CD4-positive, alpha-beta memory T cell (primary cell): ENCODE data around the gene NRCAM. TPM values are rescaled to one million over a fixed set of nuclear protein-coding genes. Genes with fewer than 3 reads are reported as not detected.

Source experiments
- CTCF ChIA-PET: fragments of 350-600 bp; sonication (Branson Sonifier 250); formaldehyde crosslinking; loops from one replicate; lab custom pipeline; 2021; ENCODE audit warnings: inconsistent platforms; ENCODE audit not compliant: partially characterized antibody; lab: Charles Lee
- POLR2A ChIA-PET: fragments of 350-600 bp; sonication (Branson Sonifier 250); formaldehyde crosslinking; loops from one replicate; lab custom pipeline; 2021; ENCODE audit not compliant: partially characterized antibody; lab: Charles Lee
- DNase-seq, 5 donors: peaks; one replicate each; pipeline versions ENCODE4 v3.0.0 to v3.0.0-alpha.2; 2020 to 2022; ENCODE audit warnings: mixed read lengths in 1 of 5
- H3K27ac ChIP-seq: one replicate; pipeline ENCODE4 v1.7.0; 2013; ENCODE audit warnings: low read depth, low read length
- H3K27me3 ChIP-seq: 2 replicates; pipeline ENCODE4 v1.7.0; 2013; ENCODE audit warnings: mild to moderate bottlenecking, low read length, moderate library complexity; ENCODE audit not compliant: insufficient read depth
- H3K36me3 ChIP-seq: 2 replicates; pipeline ENCODE4 v1.7.0; 2013; ENCODE audit warnings: mild to moderate bottlenecking, low read length, moderate library complexity; ENCODE audit not compliant: insufficient read depth
- H3K4me1 ChIP-seq: 2 replicates; pipeline ENCODE4 v1.7.0; 2013; ENCODE audit warnings: mild to moderate bottlenecking, low read length, moderate library complexity; ENCODE audit not compliant: insufficient read depth
- H3K4me3 ChIP-seq, 2 donors: one replicate each; pipeline ENCODE4 v1.7.0; 2013; ENCODE audit warnings: low read length in 2 of 2, mild to moderate bottlenecking in 1 of 2
- H3K9me3 ChIP-seq, 2 donors: one replicate each; pipeline ENCODE4 v1.7.0; 2013; ENCODE audit warnings: low read length in 2 of 2, control low read depth in 1 of 2; ENCODE audit not compliant: control insufficient read depth in 1 of 2
- H3K27ac Mint-ChIP-seq, 7 donors: one replicate each; pipeline ENCODE4 v1.8.0; 2020 to 2021; ENCODE audit warnings: mixed read lengths in 7 of 7, mild to moderate bottlenecking in 6 of 7, inconsistent platforms in 3 of 7, moderate library complexity in 3 of 7
- H3K27me3 Mint-ChIP-seq, 2 donors: one replicate each; pipeline ENCODE4 v1.8.0; 2020 to 2021; ENCODE audit warnings: mixed read lengths in 2 of 2
- H3K36me3 Mint-ChIP-seq, 2 donors: one replicate each; pipeline ENCODE4 v1.8.0; 2020 to 2021; ENCODE audit warnings: mixed read lengths in 2 of 2, inconsistent platforms in 1 of 2, mild to moderate bottlenecking in 1 of 2
- H3K4me1 Mint-ChIP-seq, 4 donors: one replicate each; pipeline ENCODE4 v1.8.0; 2020 to 2021; ENCODE audit warnings: mixed read lengths in 4 of 4, mild to moderate bottlenecking in 1 of 4
- H3K4me3 Mint-ChIP-seq, 8 donors: one replicate each; pipeline ENCODE4 v1.8.0; 2020 to 2021; ENCODE audit warnings: mixed read lengths in 8 of 8, mild to moderate bottlenecking in 7 of 8, moderate library complexity in 6 of 8, inconsistent platforms in 3 of 8
- H3K9me3 Mint-ChIP-seq, 8 donors: one replicate each; pipeline ENCODE4 v1.8.0; 2020 to 2021; ENCODE audit warnings: mixed read lengths in 8 of 8, mild to moderate bottlenecking in 5 of 8, inconsistent platforms in 3 of 8, moderate library complexity in 1 of 8
- intact Hi-C: fragments of 100-400 bp; cut with micrococcal nuclease; formaldehyde crosslinking; loops from one replicate; pipeline ENCODE4 v1.15.1; 2023
- polyA plus RNA-seq, 2 donors: library from polyadenylated mRNA; unstranded; fragments of 300-500 nt; fragmentation: Illumina TruSeq; gene quantifications; one replicate each; pipeline ENCODE4 v1.2.3, GENCODE V29; 2021
- total RNA-seq, 2 experiments: library from RNA; stranded (reverse); gene quantifications; one replicate each; pipeline ENCODE4 v1.2.3, GENCODE V29; 2021

NRCAM gene
- total and polyA plus RNA-seq, 4 experiments from 2014 or later = 0.22 to 0.41 (median 0.32) TPM; not detected in 1

DNA sequence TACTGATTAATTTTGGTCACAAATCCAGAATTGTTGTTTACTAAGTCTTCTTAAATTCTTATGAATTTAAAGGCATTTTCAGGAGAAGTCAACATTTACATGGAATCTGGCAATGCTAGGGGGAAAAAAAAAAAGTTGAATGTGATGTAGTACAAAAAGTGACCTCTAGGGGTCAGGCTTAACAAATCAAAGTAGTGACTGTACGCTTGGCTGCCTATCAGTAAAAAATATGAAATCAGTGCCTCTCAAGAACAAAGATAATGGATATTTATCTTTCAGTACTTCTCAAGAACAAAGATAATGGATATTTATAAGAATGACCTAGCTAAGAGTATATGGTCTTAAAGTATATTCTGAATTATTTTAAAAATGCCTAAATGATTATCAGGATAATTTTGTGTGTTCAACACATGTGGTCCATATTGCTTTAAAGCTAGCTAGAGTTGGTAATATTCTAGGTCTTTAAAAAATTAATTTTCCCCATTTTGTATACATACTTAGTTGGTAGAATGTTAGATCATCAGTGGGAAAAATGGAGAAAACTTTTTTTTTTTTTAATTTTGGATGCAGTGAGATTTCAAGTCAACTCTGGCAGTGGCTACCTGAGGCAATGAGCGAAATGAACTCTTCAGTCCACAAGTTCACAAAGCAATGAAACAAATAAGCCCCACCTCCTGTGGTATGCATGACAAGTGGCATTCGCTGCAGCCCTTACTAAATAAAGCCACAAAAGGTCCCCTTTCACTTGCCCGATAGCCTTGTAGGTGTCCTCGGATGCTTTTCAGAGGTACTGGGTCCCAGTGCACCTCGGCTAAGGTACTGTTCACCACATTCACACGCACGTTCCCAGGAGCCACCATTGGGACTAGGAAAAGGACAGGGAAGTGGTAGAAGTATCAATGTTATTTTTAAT lies 274.9 kb downstream of the NRCAM start:
- Mint-ChIP-seq H3K36me3 (no peaks in the 10 kb centered on the region), H3K4me1 (no peaks in the 10 kb centered on the region), H3K27me3 (peaks cover under 1 to 8% of the 10 kb centered on the region in 2 donors), H3K4me3 (no peak overlapping the region), H3K27ac (no peak overlapping the region), H3K9me3 (peaks cover 0 to 2% (median 0%) of the 10 kb centered on the region in 8 donors)
- POLR2A ChIA-PET = no interaction called here
- CTCF ChIA-PET = interaction anchor here (0.7 to 0.9 kb wide), 2 partner anchors 315 to 318 kb away, joined by 3 to 4 read pairs; no protein-coding TSS in a partner anchor
- DNase-seq = peak in 4 of 5 donors; percentile 26 to 39 (median 32)
- Histone ChIP-seq H3K27me3 (no peaks in the 10 kb centered on the region), H3K4me1 (no peaks in the 10 kb centered on the region), H3K4me3 (no peak overlapping the region), H3K27ac (no peak overlapping the region), H3K9me3 (no peaks in the 10 kb centered on the region), H3K36me3 (no peaks in the 10 kb centered on the region)
- intact Hi-C loops = no loop called here

DNA sequence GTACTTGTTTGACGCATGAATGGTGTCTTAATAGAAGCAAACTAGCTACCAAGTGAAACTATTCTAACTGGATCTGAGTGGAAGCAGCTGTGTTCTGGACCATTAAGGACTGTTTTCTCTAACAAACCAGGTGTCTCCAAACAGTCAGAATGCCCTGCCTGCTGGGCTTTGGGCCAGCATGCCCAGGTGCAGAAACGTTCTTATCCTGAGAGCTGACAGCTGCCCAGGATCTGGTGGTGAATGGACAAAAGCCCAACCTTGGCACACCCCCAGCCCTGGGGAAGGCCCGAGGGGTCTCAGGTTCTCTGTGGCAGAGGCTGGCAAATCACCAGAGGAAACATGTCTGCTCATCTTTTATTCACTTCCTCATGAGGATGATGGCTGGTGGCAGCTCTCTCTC lies 277.8 kb downstream of the NRCAM start:
- H3K9me3 ChIP-seq = no peaks in the 10 kb centered on the region
- no peaks in the 10 kb centered on the region for H3K27me3 ChIP-seq
- no peak overlapping the region for H3K4me3 ChIP-seq
- ChIA-PET POLR2A (no interaction called here), CTCF (interaction anchor here (1.2 to 1.5 kb wide), 2 partner anchors 13 to 14 kb away, joined by 3 read pairs; no protein-coding TSS in a partner anchor)
- Mint-ChIP-seq H3K27me3 (peaks cover 0 to 8% of the 10 kb centered on the region in 2 donors), H3K27ac (no peak overlapping the region), H3K9me3 (peaks cover 0 to 2% (median 0%) of the 10 kb centered on the region in 8 donors), H3K4me1 (no peaks in the 10 kb centered on the region), H3K4me3 (no peak overlapping the region), H3K36me3 (no peaks in the 10 kb centered on the region)
- intact Hi-C loops = no loop called here
- no peaks in the 10 kb centered on the region for H3K4me1 ChIP-seq
- H3K36me3 ChIP-seq = no peaks in the 10 kb centered on the region
- no peak overlapping the region for H3K27ac ChIP-seq
- DNase-seq = no peak

DNA sequence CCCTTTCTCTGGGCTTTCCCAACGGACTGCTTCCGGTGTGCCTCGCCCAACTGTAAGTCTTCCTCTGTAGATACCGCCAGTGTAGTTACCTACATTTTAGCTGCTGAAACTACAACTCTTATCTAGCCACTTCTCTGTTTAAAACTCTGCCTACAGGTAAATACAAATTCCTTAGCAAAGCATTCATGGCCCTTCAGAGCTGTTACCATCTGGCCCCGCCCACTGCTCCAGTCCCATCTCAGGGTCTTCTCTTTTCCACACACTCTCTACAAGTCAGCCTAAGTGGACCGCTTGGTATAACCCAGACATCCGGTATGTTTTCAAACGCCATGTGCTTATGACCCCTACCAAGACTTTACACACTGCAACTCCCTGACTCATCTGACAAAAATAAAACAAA lies 285.1 kb downstream of the NRCAM start:
- DNase-seq = no peak
- CTCF ChIA-PET = no interaction called here
- no peaks in the 10 kb centered on the region for H3K9me3 ChIP-seq
- H3K9me3 Mint-ChIP-seq = no peaks in the 10 kb centered on the region
- POLR2A ChIA-PET = no interaction called here
- H3K4me1 ChIP-seq = no peaks in the 10 kb centered on the region
- no peak overlapping the region for H3K27ac ChIP-seq
- H3K36me3 Mint-ChIP-seq = no peaks in the 10 kb centered on the region
- no peaks in the 10 kb centered on the region for H3K27me3 ChIP-seq
- intact Hi-C loops = no loop called here
- H3K27ac Mint-ChIP-seq = no peak overlapping the region
- H3K4me3 ChIP-seq = no peak overlapping the region
- H3K27me3 Mint-ChIP-seq = peaks cover 2 to 3% of the 10 kb centered on the region in 2 donors
- H3K4me3 Mint-ChIP-seq = peak overlapping the region in 1 of 8 donors; percentile 33
- H3K36me3 ChIP-seq = no peaks in the 10 kb centered on the region
- no peaks in the 10 kb centered on the region for H3K4me1 Mint-ChIP-seq

DNA sequence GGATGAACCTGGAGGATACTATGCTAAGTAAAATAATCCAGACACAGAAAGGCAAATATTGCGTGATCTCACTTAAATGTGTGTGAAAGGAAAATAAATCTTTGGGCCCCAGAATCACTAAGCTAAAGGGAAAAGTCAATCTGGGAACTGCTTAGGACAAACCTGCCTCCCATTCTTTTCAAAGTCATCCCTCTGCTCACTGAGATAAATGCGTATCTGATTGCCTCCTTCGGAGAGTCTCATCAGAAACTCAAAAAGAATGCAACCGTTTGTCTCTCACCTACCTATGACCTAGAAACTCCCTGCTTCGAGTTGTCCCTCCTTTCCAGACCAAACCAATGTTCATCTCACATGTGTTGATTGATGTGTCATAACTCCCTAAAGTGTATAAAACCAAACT lies 286.0 kb downstream of the NRCAM start:
- no peak overlapping the region for H3K4me3 Mint-ChIP-seq
- intact Hi-C loops = no loop called here
- POLR2A ChIA-PET = no interaction called here
- H3K27ac Mint-ChIP-seq = no peak overlapping the region
- H3K27ac ChIP-seq = no peak overlapping the region
- CTCF ChIA-PET = no interaction called here
- H3K4me1 Mint-ChIP-seq = no peaks in the 10 kb centered on the region
- H3K9me3 ChIP-seq = no peaks in the 10 kb centered on the region
- no peaks in the 10 kb centered on the region for H3K9me3 Mint-ChIP-seq
- H3K4me3 ChIP-seq = no peak overlapping the region
- H3K4me1 ChIP-seq = no peaks in the 10 kb centered on the region
- DNase-seq = no peak
- H3K36me3 ChIP-seq = no peaks in the 10 kb centered on the region
- no peaks in the 10 kb centered on the region for H3K27me3 ChIP-seq
- H3K36me3 Mint-ChIP-seq = no peaks in the 10 kb centered on the region
- H3K27me3 Mint-ChIP-seq = peaks cover 2 to 3% of the 10 kb centered on the region in 2 donors

DNA sequence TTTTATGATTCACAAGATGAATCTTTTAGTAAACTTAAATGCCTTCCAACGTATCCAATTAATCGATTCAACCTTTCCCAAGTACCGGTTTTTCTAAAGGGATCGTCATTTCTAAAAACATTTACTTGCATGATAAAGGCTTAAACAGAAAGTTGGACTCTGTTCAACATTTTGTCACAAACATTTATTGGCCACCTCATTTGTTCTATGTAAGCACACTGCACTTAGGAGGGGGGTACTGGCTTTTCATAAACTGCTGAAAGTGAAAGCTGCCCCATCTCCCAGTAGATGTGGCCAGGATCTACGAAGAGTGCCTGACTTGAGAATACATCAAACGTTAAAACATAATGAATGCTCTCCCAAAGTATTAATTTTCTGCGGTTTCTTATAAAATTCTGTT lies 288.8 kb downstream of the NRCAM start:
- H3K4me3 Mint-ChIP-seq = no peak overlapping the region
- H3K27me3 Mint-ChIP-seq = peaks cover 3 to 5% of the 10 kb centered on the region in 2 donors
- no peaks in the 10 kb centered on the region for H3K9me3 ChIP-seq
- H3K27me3 ChIP-seq = no peaks in the 10 kb centered on the region
- no peaks in the 10 kb centered on the region for H3K4me1 ChIP-seq
- H3K9me3 Mint-ChIP-seq = peaks cover 0 to 3% (median 0%) of the 10 kb centered on the region in 8 donors
- ChIA-PET POLR2A (no interaction called here), CTCF (interaction anchor here (1.6 kb wide), 1 partner anchor 12 kb away, joined by 4 read pairs; no protein-coding TSS in a partner anchor)
- no peak overlapping the region for H3K27ac ChIP-seq
- intact Hi-C loops = no loop called here
- H3K36me3 Mint-ChIP-seq = no peaks in the 10 kb centered on the region
- no peaks in the 10 kb centered on the region for H3K36me3 ChIP-seq
- H3K27ac Mint-ChIP-seq = no peak overlapping the region
- no peaks in the 10 kb centered on the region for H3K4me1 Mint-ChIP-seq
- no peak for DNase-seq
- H3K4me3 ChIP-seq = no peak overlapping the region

DNA sequence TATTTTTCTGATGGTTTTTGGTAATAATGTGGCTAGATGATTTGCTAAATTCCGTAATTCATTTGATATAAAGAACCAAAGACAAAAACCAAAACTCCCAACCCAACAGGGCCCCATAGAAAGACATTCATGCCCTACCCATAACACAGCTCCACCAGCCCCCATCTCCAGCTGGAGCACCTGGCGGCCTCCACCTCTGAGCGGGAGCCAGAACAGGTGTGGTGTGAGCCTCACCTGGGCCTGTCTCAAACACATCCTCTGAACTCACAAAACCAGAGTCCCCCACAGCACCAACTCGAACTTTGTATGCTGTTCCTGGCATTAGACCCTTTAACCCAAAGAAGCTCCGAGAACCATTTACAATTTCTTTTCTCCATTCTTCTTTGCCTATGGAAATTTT lies 289.5 kb downstream of the NRCAM start:
- Mint-ChIP-seq H3K4me1 (no peaks in the 10 kb centered on the region), H3K36me3 (no peaks in the 10 kb centered on the region), H3K27me3 (peaks cover 3 to 4% of the 10 kb centered on the region in 2 donors), H3K4me3 (no peak overlapping the region), H3K27ac (no peak overlapping the region), H3K9me3 (peaks cover 0 to 3% (median 0%) of the 10 kb centered on the region in 8 donors)
- no peak overlapping the region for H3K27ac ChIP-seq
- CTCF ChIA-PET = interaction anchor here (1.6 kb wide), 1 partner anchor 13 kb away, joined by 4 read pairs; no protein-coding TSS in a partner anchor
- no peaks in the 10 kb centered on the region for H3K9me3 ChIP-seq
- POLR2A ChIA-PET = no interaction called here
- H3K36me3 ChIP-seq = no peaks in the 10 kb centered on the region
- no peak overlapping the region for H3K4me3 ChIP-seq
- intact Hi-C loops = no loop called here
- no peaks in the 10 kb centered on the region for H3K4me1 ChIP-seq
- DNase-seq = no peak
- no peaks in the 10 kb centered on the region for H3K27me3 ChIP-seq

DNA sequence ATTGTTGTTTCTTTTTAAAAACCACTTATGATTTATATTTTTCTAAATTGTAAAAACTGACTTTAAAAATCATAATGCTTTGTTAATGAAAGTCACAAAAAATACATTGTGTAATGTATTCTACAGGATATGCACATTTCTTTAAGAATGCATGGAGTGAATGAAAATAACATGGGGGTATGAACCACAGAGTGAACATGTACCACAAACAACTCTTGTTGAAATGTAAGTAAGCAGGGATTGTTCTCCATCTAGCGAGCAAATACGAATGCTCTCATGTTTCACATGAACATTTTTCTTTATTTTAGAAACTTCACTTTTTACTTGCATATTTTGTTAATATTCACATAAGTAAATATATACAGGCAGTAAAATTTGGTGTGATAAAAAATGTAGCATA lies 290.5 kb downstream of the NRCAM start:
- ChIA-PET POLR2A (no interaction called here), CTCF (no interaction called here)
- Histone ChIP-seq H3K27ac (no peak overlapping the region), H3K4me3 (no peak overlapping the region), H3K9me3 (no peaks in the 10 kb centered on the region), H3K36me3 (no peaks in the 10 kb centered on the region), H3K27me3 (no peaks in the 10 kb centered on the region), H3K4me1 (no peaks in the 10 kb centered on the region)
- Mint-ChIP-seq H3K4me3 (no peak overlapping the region), H3K4me1 (no peaks in the 10 kb centered on the region), H3K36me3 (no peaks in the 10 kb centered on the region), H3K27ac (no peak overlapping the region), H3K9me3 (peaks cover 0 to 3% (median 0%) of the 10 kb centered on the region in 8 donors), H3K27me3 (peaks cover 2 to 3% of the 10 kb centered on the region in 2 donors)
- intact Hi-C loops = no loop called here
- no peak for DNase-seq
